A549 (cell line): Measurements from ENCODE around the gene HDGFL2.

Experiments
- ESRRA ChIP-seq: fragments of 150-350 bp; IDR thresholded peaks from 2 replicates; pipeline ENCODE4 v1.6.1; 2014; ENCODE audit warnings: mild to moderate bottlenecking, low read length, borderline replicate concordance
- FOSL2 ChIP-seq, 2 experiments: fragments of 450-650 bp in 1 of 2; fragments of >200 bp in 1 of 2; sonication (Bioruptor Twin) in 1 of 2; formaldehyde crosslinking; IDR thresholded peaks; 2 replicates each; pipeline versions ENCODE4 v1.5.0 to v1.6.1; 2016 to 2020; ENCODE audit warnings: mild to moderate bottlenecking in 1 of 2, moderate library complexity in 1 of 2
- HOXA7 ChIP-seq: fragments of 250-450 bp; sonication (Bioruptor Pico); IDR thresholded peaks from 2 replicates; pipeline ENCODE4 v1.5.0; 2020; ENCODE audit warnings: mild to moderate bottlenecking, moderate library complexity

- no peak for TF ChIP-seq ESRRA
- TF ChIP-seq HOXA7 (CRISPR knock-in tag): no peak
- TF ChIP-seq FOSL2 (IDR thresholded peaks at IDR 0.05): no peak
- no peak for TF ChIP-seq FOSL2 (CRISPR knock-in tag; IDR thresholded peaks at IDR 0.05)
Observed at GRCh38 chr19:4448147-4448985, 23.7 kb upstream of the HDGFL2 start.
